Measurements from ENCODE around the gene TEX13D.

The TEX13D gene

DNA sequence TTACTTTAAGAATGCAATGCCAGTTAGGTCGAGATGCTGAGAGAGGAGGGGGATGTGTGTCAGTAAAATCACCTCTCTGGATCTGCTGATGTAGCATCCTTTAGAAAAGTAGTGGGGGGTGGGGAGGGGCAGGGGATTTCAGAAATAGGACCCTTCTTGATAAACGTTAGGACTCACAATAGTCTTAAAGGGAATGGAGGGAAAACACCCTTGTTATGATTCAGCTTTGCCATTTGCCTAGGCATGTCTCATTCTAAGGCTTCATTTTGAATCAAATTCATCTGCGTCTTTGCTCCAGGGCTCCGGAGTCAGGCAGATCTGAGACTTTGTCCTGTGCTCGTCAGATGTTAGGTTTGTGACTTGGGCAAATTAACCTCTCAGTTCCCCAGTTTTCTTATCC is 14.8 kb downstream of the TEX13D start:
- no peak for DNase-seq
- Histone ChIP-seq H3K9me3 (ENCODE audit: control insufficient read depth, low read length) (no peaks in the 10 kb centered on the region), H3K27ac (ENCODE audit: insufficient read depth, low read length, poor library complexity, severe bottlenecking) (peak overlapping the region; percentile 78), H3K27me3 (replicated peaks; ENCODE audit: control insufficient read depth, insufficient read depth, low read length, poor library complexity, severe bottlenecking) (no peaks in the 10 kb centered on the region), H3K4me3 (ENCODE audit: insufficient read depth, low read depth, low read length, poor library complexity, severe bottlenecking) (peak overlapping the region; percentile 58), H3K4me1 (ENCODE audit: control insufficient read depth, insufficient read depth, low read length, poor library complexity, severe bottlenecking) (peaks cover 6% of the 10 kb centered on the region), H3K36me3 (ENCODE audit: control insufficient read depth, insufficient read depth, low read length) (no peaks in the 10 kb centered on the region)

DNA sequence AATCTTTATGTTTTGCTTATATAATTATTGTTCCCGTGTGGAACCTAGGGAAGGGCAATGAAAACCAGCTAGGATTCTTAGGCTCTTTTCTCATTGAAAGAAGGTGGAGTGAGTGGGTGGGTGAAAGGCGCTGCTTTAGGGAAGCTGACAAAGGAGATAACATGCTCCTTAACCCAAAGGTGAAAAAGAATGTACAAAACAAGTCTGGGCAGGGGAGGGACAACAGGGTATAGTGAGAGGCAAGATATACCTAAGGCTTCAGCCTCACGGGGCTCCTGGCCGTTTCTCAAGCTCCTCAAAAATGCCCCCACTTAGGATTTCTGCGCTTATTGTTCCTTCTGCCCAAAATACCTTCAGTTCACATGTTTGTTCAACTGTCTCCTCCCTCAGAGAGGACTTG is 15.7 kb downstream of the TEX13D start:
- Histone ChIP-seq H3K4me1 (ENCODE audit: control insufficient read depth, insufficient read depth, low read length, poor library complexity, severe bottlenecking) (peaks cover 9% of the 10 kb centered on the region), H3K27me3 (replicated peaks; ENCODE audit: control insufficient read depth, insufficient read depth, low read length, poor library complexity, severe bottlenecking) (no peaks in the 10 kb centered on the region), H3K36me3 (ENCODE audit: control insufficient read depth, insufficient read depth, low read length) (no peaks in the 10 kb centered on the region), H3K9me3 (ENCODE audit: control insufficient read depth, low read length) (no peaks in the 10 kb centered on the region), H3K4me3 (ENCODE audit: insufficient read depth, low read depth, low read length, poor library complexity, severe bottlenecking) (peak overlapping the region; percentile 58), H3K27ac (ENCODE audit: insufficient read depth, low read length, poor library complexity, severe bottlenecking) (peak overlapping the region; percentile 78)
- no peak for DNase-seq

DNA sequence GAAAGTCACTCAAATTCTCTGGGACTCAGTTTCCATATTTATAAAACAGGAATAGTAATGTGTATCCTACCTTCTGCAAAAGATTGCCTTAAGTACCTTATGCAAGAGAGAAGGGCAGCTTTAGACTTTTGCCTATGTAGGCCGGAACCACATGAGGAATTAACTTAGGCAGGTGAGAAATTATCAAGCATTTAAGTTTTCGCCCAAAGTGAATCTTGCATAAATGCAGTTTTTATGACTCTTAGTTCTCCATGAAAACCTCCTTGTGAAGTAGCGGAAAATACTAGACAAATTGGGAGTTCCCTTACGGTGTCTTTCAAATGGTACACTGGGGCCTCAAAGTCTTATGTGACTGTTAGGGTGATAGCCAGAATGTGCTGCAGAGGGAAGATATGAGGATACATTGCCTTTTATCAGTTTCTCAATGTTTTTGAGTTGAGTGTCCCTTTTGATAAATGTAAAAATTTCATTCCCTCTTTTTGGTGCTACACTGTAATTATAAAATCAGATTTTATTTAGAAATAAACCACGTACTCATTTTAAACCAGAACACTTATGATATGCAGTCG is 16.5 kb downstream of the TEX13D start:
- peak overlapping the region; percentile 78 for H3K27ac ChIP-seq (ENCODE audit: insufficient read depth, low read length, poor library complexity, severe bottlenecking)
- peaks cover 9% of the 10 kb centered on the region for H3K4me1 ChIP-seq (ENCODE audit: control insufficient read depth, insufficient read depth, low read length, poor library complexity, severe bottlenecking)
- H3K4me3 ChIP-seq (ENCODE audit: insufficient read depth, low read depth, low read length, poor library complexity, severe bottlenecking) = peak overlapping the region; percentile 58
- no peak for DNase-seq
- no peaks in the 10 kb centered on the region for H3K36me3 ChIP-seq (ENCODE audit: control insufficient read depth, insufficient read depth, low read length)
- no peaks in the 10 kb centered on the region for H3K9me3 ChIP-seq (ENCODE audit: control insufficient read depth, low read length)
- H3K27me3 ChIP-seq (replicated peaks; ENCODE audit: control insufficient read depth, insufficient read depth, low read length, poor library complexity, severe bottlenecking) = no peaks in the 10 kb centered on the region

DNA sequence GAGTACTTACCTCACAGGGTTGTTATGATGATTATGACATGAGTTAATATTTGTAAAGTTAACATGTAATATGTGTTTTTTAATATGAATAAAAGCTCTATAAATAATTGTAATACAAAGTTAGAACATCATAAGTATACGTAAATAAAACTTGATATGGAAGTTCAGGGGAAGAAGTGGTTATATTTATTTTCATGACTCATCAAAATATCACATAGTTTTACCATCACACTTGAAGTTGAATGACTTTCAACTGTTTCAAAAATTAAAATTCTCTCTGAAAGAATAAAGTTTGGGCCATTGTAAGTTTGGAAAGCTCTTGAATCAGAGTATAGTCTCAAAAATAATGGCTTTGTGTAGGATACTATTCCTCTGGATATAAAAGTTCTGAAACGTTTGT is 22.2 kb downstream of the TEX13D start:
- Histone ChIP-seq H3K9me3 (ENCODE audit: control insufficient read depth, low read length) (no peaks in the 10 kb centered on the region), H3K27me3 (replicated peaks; ENCODE audit: control insufficient read depth, insufficient read depth, low read length, poor library complexity, severe bottlenecking) (no peaks in the 10 kb centered on the region), H3K36me3 (ENCODE audit: control insufficient read depth, insufficient read depth, low read length) (no peaks in the 10 kb centered on the region), H3K27ac (ENCODE audit: insufficient read depth, low read length, poor library complexity, severe bottlenecking) (peak overlapping the region; percentile 12), H3K4me3 (ENCODE audit: insufficient read depth, low read depth, low read length, poor library complexity, severe bottlenecking) (no peak overlapping the region), H3K4me1 (ENCODE audit: control insufficient read depth, insufficient read depth, low read length, poor library complexity, severe bottlenecking) (peaks cover 9% of the 10 kb centered on the region)
- no peak for DNase-seq

DNA sequence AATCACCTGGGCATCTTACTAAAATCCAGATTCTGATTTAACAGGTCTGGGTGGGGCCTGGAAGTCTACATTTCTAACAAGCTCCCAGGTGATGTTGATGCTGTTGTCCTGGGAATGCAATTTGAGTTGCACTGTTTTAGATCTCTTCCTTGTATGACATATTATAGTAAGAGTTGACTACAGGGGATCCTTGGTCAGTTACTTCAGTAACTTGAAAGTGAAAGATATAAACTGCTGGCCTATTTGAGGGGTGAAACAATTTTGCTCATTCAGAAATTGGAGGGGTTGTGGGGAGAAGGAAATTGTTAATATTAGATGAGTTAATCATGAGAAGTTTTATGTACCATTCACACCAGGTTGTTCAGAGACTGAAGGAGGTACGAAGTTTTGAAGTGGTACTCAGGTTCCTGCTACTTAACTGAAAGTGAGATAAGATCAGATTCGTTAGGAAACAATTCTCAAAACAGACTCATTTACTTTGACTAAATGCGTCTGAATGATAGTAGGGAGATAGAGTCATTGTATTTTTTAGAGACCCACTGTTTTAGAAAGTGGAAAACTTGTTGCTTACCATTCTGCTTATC is 26.4 kb downstream of the TEX13D start:
- no peak for DNase-seq
- Histone ChIP-seq H3K36me3 (ENCODE audit: control insufficient read depth, insufficient read depth, low read length) (no peaks in the 10 kb centered on the region), H3K9me3 (ENCODE audit: control insufficient read depth, low read length) (no peaks in the 10 kb centered on the region), H3K4me3 (ENCODE audit: insufficient read depth, low read depth, low read length, poor library complexity, severe bottlenecking) (no peak overlapping the region), H3K27ac (ENCODE audit: insufficient read depth, low read length, poor library complexity, severe bottlenecking) (peak overlapping the region; percentile 37), H3K27me3 (replicated peaks; ENCODE audit: control insufficient read depth, insufficient read depth, low read length, poor library complexity, severe bottlenecking) (no peaks in the 10 kb centered on the region), H3K4me1 (ENCODE audit: control insufficient read depth, insufficient read depth, low read length, poor library complexity, severe bottlenecking) (peaks cover 8% of the 10 kb centered on the region)

DNA sequence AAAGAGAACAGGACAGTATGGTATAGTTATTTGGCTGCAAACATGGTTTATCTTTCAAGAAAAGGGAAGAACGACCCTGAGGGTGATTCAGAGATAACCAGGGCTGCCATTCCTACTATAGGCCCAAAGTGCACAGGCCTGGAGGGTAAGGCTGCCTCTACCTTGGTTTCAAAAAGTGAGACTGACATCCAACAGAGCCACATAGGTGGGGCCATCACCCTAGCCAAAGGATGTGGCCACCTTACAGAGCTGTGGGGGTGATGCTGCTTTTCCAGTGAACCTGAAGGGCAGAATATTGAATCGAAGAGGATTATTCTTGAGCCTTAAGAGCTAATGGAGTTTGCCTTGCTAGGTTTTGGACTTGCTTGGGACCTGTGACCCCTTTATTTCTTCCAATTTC is 29.6 kb downstream of the TEX13D start:
- no peak for DNase-seq
- Histone ChIP-seq H3K36me3 (ENCODE audit: control insufficient read depth, insufficient read depth, low read length) (no peaks in the 10 kb centered on the region), H3K27ac (ENCODE audit: insufficient read depth, low read length, poor library complexity, severe bottlenecking) (no peak overlapping the region), H3K27me3 (replicated peaks; ENCODE audit: control insufficient read depth, insufficient read depth, low read length, poor library complexity, severe bottlenecking) (no peaks in the 10 kb centered on the region), H3K4me3 (ENCODE audit: insufficient read depth, low read depth, low read length, poor library complexity, severe bottlenecking) (no peak overlapping the region), H3K9me3 (ENCODE audit: control insufficient read depth, low read length) (no peaks in the 10 kb centered on the region), H3K4me1 (ENCODE audit: control insufficient read depth, insufficient read depth, low read length, poor library complexity, severe bottlenecking) (peaks cover 3% of the 10 kb centered on the region)

DNA sequence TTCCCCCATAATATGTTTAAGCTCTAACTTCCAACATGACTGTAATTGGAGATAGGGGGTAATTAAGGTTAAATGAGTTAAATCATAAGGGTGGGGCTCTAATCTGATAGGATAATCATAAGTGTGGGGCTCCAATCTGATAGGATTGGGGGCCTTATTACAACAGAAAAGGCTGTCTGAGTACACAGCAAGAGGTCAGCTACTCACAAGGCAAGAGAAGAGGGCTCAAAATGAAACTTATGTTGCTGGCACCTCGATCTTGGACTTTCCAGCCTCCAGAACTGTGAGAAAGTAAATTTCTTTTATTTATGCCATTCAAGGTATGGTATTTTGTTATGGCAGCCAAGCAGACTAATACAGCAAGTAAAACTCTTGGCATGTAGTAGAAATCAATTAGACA is 30.3 kb downstream of the TEX13D start:
- H3K9me3 ChIP-seq (ENCODE audit: control insufficient read depth, low read length) = no peaks in the 10 kb centered on the region
- no peaks in the 10 kb centered on the region for H3K27me3 ChIP-seq (replicated peaks; ENCODE audit: control insufficient read depth, insufficient read depth, low read length, poor library complexity, severe bottlenecking)
- DNase-seq = no peak
- no peaks in the 10 kb centered on the region for H3K36me3 ChIP-seq (ENCODE audit: control insufficient read depth, insufficient read depth, low read length)
- peaks cover 3% of the 10 kb centered on the region for H3K4me1 ChIP-seq (ENCODE audit: control insufficient read depth, insufficient read depth, low read length, poor library complexity, severe bottlenecking)
- H3K4me3 ChIP-seq (ENCODE audit: insufficient read depth, low read depth, low read length, poor library complexity, severe bottlenecking) = no peak overlapping the region
- no peak overlapping the region for H3K27ac ChIP-seq (ENCODE audit: insufficient read depth, low read length, poor library complexity, severe bottlenecking)

DNA sequence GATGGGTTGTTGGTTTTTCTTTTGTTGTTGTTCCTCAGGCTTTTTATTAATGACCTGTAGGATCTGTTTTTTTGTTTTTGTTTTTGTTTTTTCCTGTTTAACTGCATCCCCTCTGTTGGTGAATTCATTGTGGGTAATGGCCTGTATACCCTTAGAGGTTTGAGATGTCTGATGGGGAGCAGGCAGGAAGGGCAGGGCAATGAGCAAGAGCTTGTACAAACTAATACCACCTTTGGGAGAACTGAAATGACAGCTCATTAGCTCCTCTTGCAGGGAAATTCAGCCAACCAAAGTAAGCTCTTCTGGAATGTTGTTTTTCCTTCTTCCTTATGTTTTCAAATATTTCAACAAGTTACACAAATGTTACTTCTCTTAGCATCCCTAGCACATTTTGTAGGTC is 37.3 kb downstream of the TEX13D start:
- Histone ChIP-seq H3K4me3 (ENCODE audit: insufficient read depth, low read depth, low read length, poor library complexity, severe bottlenecking) (no peak overlapping the region), H3K4me1 (ENCODE audit: control insufficient read depth, insufficient read depth, low read length, poor library complexity, severe bottlenecking) (no peaks in the 10 kb centered on the region), H3K27me3 (replicated peaks; ENCODE audit: control insufficient read depth, insufficient read depth, low read length, poor library complexity, severe bottlenecking) (no peaks in the 10 kb centered on the region), H3K9me3 (ENCODE audit: control insufficient read depth, low read length) (no peaks in the 10 kb centered on the region), H3K36me3 (ENCODE audit: control insufficient read depth, insufficient read depth, low read length) (no peaks in the 10 kb centered on the region), H3K27ac (ENCODE audit: insufficient read depth, low read length, poor library complexity, severe bottlenecking) (no peak overlapping the region)
- no peak for DNase-seq

DNA sequence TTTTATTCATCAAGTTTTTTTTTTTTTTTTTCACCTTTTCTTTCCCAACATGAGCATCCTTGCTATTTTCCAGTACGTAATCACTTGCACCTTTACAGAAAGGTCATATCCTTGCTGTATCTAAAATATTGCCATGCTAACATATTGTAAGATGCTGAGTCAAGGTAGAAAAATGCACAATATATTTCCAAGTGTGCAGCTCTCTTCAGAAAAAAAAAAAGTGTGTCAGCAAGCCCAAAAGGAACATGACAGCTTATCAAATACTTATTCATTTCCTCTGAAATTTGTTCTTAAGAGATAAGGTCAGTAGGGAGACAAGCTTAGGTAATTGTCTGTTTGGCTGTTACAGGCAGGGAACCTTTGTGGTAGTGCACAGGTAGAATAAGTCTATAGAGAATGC is 40.9 kb downstream of the TEX13D start:
- Histone ChIP-seq H3K27ac (ENCODE audit: insufficient read depth, low read length, poor library complexity, severe bottlenecking) (no peak overlapping the region), H3K36me3 (ENCODE audit: control insufficient read depth, insufficient read depth, low read length) (no peaks in the 10 kb centered on the region), H3K27me3 (replicated peaks; ENCODE audit: control insufficient read depth, insufficient read depth, low read length, poor library complexity, severe bottlenecking) (no peaks in the 10 kb centered on the region), H3K9me3 (ENCODE audit: control insufficient read depth, low read length) (no peaks in the 10 kb centered on the region), H3K4me3 (ENCODE audit: insufficient read depth, low read depth, low read length, poor library complexity, severe bottlenecking) (no peak overlapping the region), H3K4me1 (ENCODE audit: control insufficient read depth, insufficient read depth, low read length, poor library complexity, severe bottlenecking) (no peaks in the 10 kb centered on the region)
- DNase-seq = no peak

DNA sequence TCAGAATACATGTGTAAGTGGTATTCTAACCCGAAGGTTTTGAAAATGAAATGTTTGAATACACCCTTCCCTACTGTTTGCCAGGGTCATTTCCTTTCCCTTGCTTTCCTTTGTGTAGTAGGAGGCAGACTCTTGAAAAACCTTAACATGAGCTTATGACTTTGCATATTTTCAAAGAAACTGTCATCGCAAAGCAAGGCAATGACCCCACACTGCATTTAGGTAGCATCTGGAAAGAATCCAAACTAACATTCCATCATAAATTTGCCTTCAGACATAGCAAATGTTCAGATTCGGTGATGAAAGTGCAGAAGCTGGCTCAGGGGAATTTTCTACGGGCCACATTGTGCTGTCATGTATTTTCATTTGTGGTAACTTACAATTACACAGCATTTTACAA is 46.2 kb downstream of the TEX13D start:
- Histone ChIP-seq H3K27me3 (replicated peaks; ENCODE audit: control insufficient read depth, insufficient read depth, low read length, poor library complexity, severe bottlenecking) (no peaks in the 10 kb centered on the region), H3K4me1 (ENCODE audit: control insufficient read depth, insufficient read depth, low read length, poor library complexity, severe bottlenecking) (no peaks in the 10 kb centered on the region), H3K4me3 (ENCODE audit: insufficient read depth, low read depth, low read length, poor library complexity, severe bottlenecking) (no peak overlapping the region), H3K36me3 (ENCODE audit: control insufficient read depth, insufficient read depth, low read length) (no peaks in the 10 kb centered on the region), H3K9me3 (ENCODE audit: control insufficient read depth, low read length) (no peaks in the 10 kb centered on the region), H3K27ac (ENCODE audit: insufficient read depth, low read length, poor library complexity, severe bottlenecking) (no peak overlapping the region)
- no peak for DNase-seq
